ACC112 (cell line): ENCODE results near the gene VPS4A.

ENCODE experiments used
- H2AFZ ChIP-seq: fragments of 200-600 bp; sonication (generic); one replicate; pipeline ENCODE4 v1.6.0; 2017; ENCODE audit warnings: antibody characterized with exemption, low read length; ENCODE audit not compliant: unreplicated experiment
- H3K27ac ChIP-seq: fragments of 200-600 bp; sonication (generic); 2 replicates; pipeline ENCODE4 v1.5.1; 2014; ENCODE audit warnings: low read depth, mild to moderate bottlenecking, antibody characterized with exemption, low read length, moderate library complexity
- H3K27me3 ChIP-seq: fragments of 200-600 bp; sonication (generic); 2 replicates; pipeline ENCODE4 v1.6.1; 2014; ENCODE audit warnings: mild to moderate bottlenecking, antibody characterized with exemption, low read length, moderate library complexity, mixed read lengths; ENCODE audit not compliant: insufficient read depth
- H3K36me3 ChIP-seq: fragments of 200-600 bp; sonication (generic); 2 replicates; pipeline ENCODE4 v1.6.1; 2016; ENCODE audit warnings: mild to moderate bottlenecking, antibody characterized with exemption, low read length, moderate library complexity, mixed read lengths; ENCODE audit not compliant: insufficient read depth
- H3K4me1 ChIP-seq: fragments of 200-600 bp; sonication (generic); one replicate; pipeline ENCODE4 v1.6.1; 2016; ENCODE audit warnings: low read length, mixed read lengths; ENCODE audit not compliant: insufficient read depth, unreplicated experiment, control insufficient read depth
- H3K4me3 ChIP-seq: fragments of 200-600 bp; sonication (generic); 2 replicates; pipeline ENCODE4 v1.5.1; 2014; ENCODE audit warnings: mild to moderate bottlenecking, low read depth, low read length
- H3K79me2 ChIP-seq: fragments of 200-600 bp; sonication (generic); one replicate; pipeline ENCODE4 v1.6.0; 2016; ENCODE audit warnings: low read length; ENCODE audit not compliant: control insufficient read depth, unreplicated experiment, insufficient read depth

The VPS4A gene

DNA sequence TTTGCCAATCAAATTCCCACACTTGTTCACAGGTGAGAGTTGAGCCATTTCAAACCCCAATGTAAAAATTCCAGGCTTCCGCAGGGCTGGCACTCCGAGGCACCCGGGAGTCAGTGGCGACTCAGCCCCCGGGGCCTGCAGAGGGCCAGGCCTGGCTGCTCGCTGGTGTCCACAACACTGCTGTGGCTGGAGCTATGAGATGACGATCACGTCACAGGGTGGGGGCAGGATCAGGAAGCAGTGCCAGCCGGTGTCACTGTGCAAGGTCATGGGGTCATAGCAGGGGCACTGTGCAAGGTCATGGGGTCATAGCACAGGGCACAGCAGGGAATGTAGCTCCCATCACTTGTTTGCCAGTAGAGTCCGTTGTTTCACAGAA is 7.8 kb downstream of the VPS4A start:
- Histone ChIP-seq H3K79me2 (peaks cover 20% of the 10 kb centered on the region), H2AFZ (no peak overlapping the region), H3K4me1 (no peaks in the 10 kb centered on the region), H3K27ac (no peak overlapping the region), H3K36me3 (no peaks in the 10 kb centered on the region; the same call in 1 of the 2 replicates), H3K4me3 (no peak overlapping the region), H3K27me3 (no peaks in the 10 kb centered on the region)

- Histone ChIP-seq H3K79me2 (peaks cover 15% of the 10 kb centered on the region), H3K4me1 (no peaks in the 10 kb centered on the region), H2AFZ (no peak overlapping the region), H3K27ac (no peak overlapping the region), H3K27me3 (no peaks in the 10 kb centered on the region), H3K36me3 (no peaks in the 10 kb centered on the region; the same call in 1 of the 2 replicates), H3K4me3 (no peak overlapping the region)
Observed at GRCh38 chr16:69319381-69319780, 8.2 kb downstream of the VPS4A start.

- Histone ChIP-seq H3K36me3 (no peaks in the 10 kb centered on the region; the same call in 1 of the 2 replicates), H3K79me2 (peaks cover 13% of the 10 kb centered on the region), H2AFZ (no peak overlapping the region), H3K4me1 (no peaks in the 10 kb centered on the region), H3K27ac (no peak overlapping the region), H3K27me3 (no peaks in the 10 kb centered on the region), H3K4me3 (no peak overlapping the region)
Observed at GRCh38 chr16:69319826-69320739, 8.9 kb downstream of the VPS4A start.

GRCh38 chr16:69320740-69321073 is 9.6 kb downstream of the VPS4A start:
- Histone ChIP-seq H3K4me1 (no peaks in the 10 kb centered on the region), H3K79me2 (peaks cover 11% of the 10 kb centered on the region), H2AFZ (no peak overlapping the region), H3K27me3 (no peaks in the 10 kb centered on the region), H3K27ac (no peak overlapping the region), H3K36me3 (no peaks in the 10 kb centered on the region; the same call in 1 of the 2 replicates), H3K4me3 (no peak overlapping the region)

DNA sequence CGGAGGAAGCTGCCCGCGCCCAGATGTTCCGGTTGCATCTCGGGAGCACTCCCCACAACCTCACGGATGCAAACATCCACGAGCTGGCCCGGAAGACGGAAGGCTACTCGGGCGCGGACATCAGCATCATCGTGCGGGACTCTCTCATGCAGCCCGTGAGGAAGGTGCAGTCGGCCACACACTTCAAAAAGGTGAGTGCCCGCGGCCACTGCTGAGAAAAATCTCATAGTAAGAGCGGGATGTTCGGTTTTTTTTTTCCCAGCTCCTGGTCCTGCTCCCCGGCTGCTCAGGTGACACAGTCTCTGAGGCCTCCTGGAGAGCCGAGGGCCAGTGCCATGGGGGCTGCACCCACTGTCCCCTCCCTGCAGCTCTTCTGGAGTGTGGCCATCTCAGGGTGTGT is 9.9 kb downstream of the VPS4A start:
- H2AFZ ChIP-seq = no peak overlapping the region
- H3K27me3 ChIP-seq = no peaks in the 10 kb centered on the region
- no peaks in the 10 kb centered on the region for H3K4me1 ChIP-seq
- no peak overlapping the region for H3K4me3 ChIP-seq
- H3K27ac ChIP-seq = no peak overlapping the region
- H3K79me2 ChIP-seq = peaks cover 14% of the 10 kb centered on the region
- H3K36me3 ChIP-seq = no peaks in the 10 kb centered on the region; the same call in 1 of the 2 replicates

- no peaks in the 10 kb centered on the region; the same call in 1 of the 2 replicates for H3K36me3 ChIP-seq
- H3K4me1 ChIP-seq = no peaks in the 10 kb centered on the region
- H3K79me2 ChIP-seq = peaks cover 22% of the 10 kb centered on the region
- no peak overlapping the region for H2AFZ ChIP-seq
- no peak overlapping the region for H3K27ac ChIP-seq
- H3K4me3 ChIP-seq = no peak overlapping the region
- H3K27me3 ChIP-seq = no peaks in the 10 kb centered on the region
Observed at GRCh38 chr16:69322343-69322742, 11.2 kb downstream of the VPS4A start.

GRCh38 chr16:69323415-69323814 is 12.3 kb downstream of the VPS4A start:
- H3K36me3 ChIP-seq = no peaks in the 10 kb centered on the region; the same call in 1 of the 2 replicates
- peaks cover 28% of the 10 kb centered on the region for H3K79me2 ChIP-seq
- peaks cover 3% of the 10 kb centered on the region for H3K4me1 ChIP-seq
- H3K27me3 ChIP-seq = no peaks in the 10 kb centered on the region
- no peak overlapping the region for H3K4me3 ChIP-seq
- no peak overlapping the region for H3K27ac ChIP-seq
- no peak overlapping the region for H2AFZ ChIP-seq

DNA sequence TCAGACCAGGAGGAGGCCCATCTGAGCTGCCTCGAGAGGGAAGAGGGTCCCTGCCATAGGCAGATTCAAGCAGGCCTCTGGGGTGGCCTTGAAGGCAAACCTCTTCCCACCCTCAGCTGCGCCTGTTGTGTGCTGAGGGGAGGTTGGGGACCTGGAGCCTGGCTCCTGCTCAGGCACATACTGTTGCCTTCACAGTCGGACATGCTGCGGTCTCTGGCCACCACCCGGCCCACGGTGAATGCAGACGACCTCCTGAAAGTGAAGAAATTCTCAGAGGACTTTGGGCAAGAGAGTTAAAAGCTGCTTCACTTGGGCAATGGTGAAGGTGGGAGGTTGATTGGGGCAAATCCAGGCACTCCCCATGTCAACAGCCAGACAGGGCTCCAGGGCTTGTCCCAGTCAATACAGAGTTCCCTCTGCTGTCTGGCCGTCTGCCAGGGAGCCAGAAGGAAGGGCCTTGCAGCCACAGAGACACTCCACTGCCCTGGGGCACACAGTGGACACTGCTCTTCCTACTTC is 12.9 kb downstream of the VPS4A start:
- no peaks in the 10 kb centered on the region; the same call in 1 of the 2 replicates for H3K36me3 ChIP-seq
- H2AFZ ChIP-seq = no peak overlapping the region
- no peak overlapping the region for H3K4me3 ChIP-seq
- no peak overlapping the region for H3K27ac ChIP-seq
- peaks cover 35% of the 10 kb centered on the region for H3K79me2 ChIP-seq
- peaks cover 10% of the 10 kb centered on the region for H3K4me1 ChIP-seq
- no peaks in the 10 kb centered on the region for H3K27me3 ChIP-seq

DNA sequence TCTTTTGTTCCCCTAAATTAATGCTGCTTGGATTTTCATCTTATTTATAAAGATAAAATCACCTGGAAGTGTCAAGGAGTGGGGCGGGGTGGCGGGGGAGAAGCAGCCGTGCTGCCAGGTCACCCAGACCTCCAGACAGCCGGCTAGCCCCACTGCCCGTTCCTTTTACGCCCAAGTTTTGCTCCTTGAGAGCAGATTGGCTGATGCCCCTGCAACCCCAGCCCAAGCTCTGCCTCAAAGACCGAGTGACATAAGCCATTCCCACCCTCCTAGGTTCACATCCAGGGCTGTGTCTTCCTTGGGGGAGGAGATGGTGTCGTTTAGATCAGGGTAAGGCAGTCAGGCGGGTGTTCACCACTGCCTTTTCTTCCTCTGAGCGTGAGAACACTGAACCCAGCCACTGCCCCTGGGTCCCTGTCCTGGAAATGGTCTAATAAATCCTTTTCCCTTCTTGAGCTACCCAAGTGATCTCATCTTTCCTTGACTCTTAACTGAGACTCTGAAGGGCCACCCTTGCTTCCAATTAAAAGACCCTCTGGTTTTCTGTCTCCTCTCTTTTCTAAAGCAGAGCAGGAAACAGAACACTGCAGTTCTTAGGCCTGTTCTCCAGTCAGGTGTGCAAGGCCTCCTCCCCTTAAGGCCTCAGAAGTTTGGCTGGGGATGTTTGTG is 13.6 kb downstream of the VPS4A start:
- H3K27me3 ChIP-seq = no peaks in the 10 kb centered on the region
- no peaks in the 10 kb centered on the region for H3K36me3 ChIP-seq
- peaks cover 41% of the 10 kb centered on the region for H3K79me2 ChIP-seq
- no peak overlapping the region for H3K27ac ChIP-seq
- peaks cover 13% of the 10 kb centered on the region for H3K4me1 ChIP-seq
- no peak overlapping the region for H2AFZ ChIP-seq
- H3K4me3 ChIP-seq = no peak overlapping the region

DNA sequence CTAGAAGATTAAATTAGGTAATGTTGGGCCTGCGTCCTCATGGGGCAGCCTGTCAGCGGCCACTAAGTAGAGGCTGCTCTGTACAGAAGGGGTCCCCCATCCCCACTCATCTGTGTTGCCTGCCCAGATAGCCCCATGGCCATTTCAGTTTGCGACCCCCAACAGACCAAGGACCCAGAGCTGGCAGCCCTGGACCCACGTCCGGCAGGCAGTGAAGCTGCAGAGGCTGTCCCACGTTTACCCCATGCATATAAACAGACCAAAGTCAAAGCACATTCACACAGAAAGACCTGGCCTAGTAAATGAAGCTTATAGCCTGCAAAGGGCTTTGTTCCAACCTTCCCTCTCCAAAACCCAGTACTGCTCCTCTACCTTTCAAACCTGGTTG is 14.6 kb downstream of the VPS4A start:
- peaks cover 13% of the 10 kb centered on the region for H3K4me1 ChIP-seq
- peaks cover 47% of the 10 kb centered on the region for H3K79me2 ChIP-seq
- H3K27ac ChIP-seq = no peak overlapping the region
- no peaks in the 10 kb centered on the region for H3K36me3 ChIP-seq
- no peak overlapping the region for H3K4me3 ChIP-seq
- H3K27me3 ChIP-seq = no peaks in the 10 kb centered on the region
- H2AFZ ChIP-seq = no peak overlapping the region
